HG03354 (cell line): Measurements from ENCODE around the gene CDCP2.
"Not testable (repeated sequence)": the region's sequence is repeated elsewhere in the genome, so short reads cannot be mapped to it uniquely, and the experiment has no call there.

Source experiments
- ATAC-seq: cut with Tn5 transposase; IDR thresholded peaks from one replicate; pipeline ENCODE4 v1.9.1; 2021; ENCODE audit warnings: mild to moderate bottlenecking; ENCODE audit not compliant: unreplicated experiment, poor library complexity, severe bottlenecking

CDCP2 gene

DNA sequence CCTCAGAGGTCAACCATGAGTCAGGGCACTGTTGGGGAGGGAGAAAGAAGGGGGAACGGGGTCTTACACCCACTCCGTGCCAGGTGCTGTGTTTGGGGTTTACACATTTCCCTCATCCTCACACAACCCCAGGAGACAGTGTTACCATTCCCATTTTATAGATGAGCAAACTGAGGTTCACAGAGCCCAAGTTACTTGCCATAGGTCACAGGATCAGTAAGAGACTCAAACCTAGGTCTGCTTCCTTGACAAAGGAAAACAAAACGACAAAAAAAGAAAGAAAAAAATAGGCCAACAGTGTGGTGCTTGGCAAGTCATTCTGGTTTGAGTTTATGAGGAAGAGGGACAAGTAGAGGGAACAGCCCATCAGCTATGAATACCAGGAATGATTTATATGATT, 16.3 kb upstream of the CDCP2 start:
- no peak for ATAC-seq

DNA sequence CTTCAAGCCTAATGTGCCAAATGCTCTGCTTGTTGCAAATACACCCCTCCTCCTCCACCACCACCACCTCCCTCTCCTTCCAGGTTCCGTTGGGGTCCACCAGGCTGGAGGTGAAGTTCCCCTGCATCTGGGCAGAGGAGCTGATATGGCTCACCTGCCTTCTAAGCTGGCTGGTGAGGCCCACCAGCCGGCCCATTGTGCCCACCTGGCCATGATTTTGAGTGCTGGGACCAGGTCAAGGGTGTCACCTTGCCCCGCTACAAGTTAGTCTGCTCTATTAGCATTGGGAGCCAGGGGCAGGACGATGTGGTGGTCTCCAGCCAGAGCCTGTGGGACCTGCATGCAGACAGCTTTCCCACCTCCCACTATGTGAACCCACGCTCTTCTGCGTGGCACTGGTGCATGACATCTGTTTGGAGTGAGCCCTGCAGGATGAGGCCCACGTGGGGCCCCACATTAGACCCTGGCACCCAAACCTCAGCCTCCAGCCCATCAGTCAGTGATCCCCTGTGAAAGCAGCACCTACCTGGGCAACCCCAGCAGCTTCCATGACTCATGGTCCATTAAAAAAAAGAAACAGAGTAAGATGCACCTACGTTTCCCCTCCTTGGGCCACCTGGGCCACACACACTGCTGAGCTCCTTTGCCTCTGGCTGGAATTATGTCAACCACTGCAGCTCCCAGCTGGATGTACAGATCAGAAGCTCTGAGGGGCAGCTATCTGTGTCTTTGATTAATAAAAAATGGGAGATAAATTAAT, 15.6 kb upstream of the CDCP2 start:
- no peak for ATAC-seq

DNA sequence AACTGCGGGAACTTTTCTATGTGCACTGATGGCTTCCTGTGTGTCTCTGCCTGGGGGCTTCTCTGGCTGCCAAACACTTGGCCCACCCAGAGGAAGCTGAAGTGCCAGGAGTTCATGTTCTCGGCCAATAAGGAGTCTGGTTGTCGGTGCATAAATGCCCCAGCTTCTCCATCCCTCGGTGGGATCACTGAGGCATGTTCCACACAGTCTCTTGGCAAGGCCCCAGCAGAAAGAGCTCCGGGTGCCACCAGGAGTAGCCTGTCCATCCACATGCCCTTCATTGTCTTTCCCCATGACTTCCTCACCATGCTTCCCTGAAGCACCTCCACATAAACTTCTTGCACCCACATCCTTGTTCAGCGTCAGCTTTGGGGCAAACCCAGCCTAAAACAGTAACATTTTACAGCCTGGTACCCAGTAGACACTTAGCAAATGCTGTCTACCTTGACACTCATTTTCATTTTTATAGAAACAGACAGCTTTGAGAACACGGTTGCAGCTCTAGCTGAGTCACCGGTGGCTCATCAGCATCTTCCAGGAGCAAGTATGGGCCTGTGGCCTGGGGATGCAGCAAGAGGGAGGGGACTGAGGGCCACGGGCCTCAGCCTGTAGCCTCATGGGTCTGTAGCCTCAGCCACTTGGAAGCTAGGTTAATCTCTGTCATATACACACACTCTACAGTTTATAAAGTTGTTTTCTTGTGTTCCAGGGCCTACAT, 14.8 kb upstream of the CDCP2 start:
- no peak for ATAC-seq

DNA sequence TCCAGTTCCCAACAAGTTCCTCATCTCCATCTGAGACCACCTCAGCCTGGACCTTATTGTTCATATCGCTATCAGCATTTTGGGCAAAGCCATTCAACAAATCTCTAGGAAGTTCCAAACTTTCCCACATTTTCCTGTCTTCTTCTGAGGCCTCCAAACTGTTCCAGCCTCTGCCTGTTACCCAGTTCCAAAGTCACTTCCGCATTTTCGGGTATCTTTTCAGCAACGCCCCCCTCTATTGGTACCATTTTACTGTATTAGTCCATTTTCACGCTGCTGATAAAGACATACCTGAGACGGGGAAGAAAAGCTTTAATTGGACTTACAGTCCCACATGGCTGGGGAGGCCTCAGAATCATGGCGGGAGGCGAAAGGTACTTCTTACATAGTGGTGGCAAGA, 13.6 kb upstream of the CDCP2 start:
- ATAC-seq: not testable (repeated sequence)

DNA sequence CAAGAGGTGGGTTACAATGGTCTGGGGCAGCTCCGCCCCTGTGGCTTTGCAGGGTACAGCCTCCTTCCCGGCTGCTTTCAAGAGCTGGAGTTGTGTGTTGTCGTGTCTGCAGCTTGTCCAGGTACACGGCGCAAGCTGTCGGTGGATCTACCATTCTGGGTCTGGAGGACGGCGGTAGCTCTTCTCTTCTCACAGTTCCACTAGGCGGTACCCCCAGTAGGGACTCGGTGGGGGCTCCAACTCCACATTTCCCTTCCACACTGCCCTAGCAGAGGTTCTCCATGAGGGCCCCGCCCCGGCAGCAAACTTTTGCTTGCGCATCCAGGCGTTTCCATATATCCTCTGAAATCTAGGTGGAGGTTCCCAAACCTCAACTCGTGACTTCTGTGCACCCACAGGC, 12.3 kb upstream of the CDCP2 start:
- no peak for ATAC-seq

DNA sequence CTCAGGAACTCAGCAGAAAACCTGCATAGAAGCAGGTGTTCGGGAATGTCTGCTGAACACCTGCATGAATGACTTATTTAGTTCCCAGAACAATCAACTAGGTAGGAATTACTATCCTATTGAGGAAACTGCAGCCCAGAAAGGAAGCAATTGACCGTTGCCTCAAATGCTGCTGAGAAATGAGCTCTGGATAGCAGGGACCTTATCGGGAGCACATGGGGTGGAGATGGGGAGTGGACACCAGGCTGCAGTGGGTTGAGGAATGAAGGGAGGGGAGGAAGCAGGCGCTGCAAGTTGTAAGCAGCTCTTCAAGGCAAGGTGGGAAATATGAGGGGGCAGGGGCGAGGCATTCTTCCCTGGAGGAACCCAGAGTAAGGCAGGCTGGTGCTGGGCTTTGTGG, 10.8 kb upstream of the CDCP2 start:
- no peak for ATAC-seq

DNA sequence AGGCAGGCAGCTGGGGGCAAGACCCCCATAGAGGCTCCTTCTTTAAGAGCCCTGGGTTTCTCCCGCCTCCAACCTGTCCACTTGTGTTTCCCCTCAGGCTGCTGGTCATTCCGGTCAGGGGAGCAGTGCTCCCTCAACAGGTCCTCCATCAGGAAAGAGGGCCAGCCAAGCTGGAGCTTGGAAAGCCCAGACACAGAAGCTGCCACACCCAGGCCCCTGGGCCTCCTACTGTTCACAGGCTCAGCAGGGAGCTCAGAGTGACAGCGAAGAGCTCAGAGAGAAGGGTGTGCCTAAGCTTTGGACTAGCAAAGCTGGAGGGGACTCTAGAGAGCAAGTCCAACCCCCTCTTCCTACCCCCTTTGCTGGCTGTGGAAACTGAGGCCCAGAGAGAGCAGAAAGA, 10.3 kb upstream of the CDCP2 start:
- no peak for ATAC-seq

DNA sequence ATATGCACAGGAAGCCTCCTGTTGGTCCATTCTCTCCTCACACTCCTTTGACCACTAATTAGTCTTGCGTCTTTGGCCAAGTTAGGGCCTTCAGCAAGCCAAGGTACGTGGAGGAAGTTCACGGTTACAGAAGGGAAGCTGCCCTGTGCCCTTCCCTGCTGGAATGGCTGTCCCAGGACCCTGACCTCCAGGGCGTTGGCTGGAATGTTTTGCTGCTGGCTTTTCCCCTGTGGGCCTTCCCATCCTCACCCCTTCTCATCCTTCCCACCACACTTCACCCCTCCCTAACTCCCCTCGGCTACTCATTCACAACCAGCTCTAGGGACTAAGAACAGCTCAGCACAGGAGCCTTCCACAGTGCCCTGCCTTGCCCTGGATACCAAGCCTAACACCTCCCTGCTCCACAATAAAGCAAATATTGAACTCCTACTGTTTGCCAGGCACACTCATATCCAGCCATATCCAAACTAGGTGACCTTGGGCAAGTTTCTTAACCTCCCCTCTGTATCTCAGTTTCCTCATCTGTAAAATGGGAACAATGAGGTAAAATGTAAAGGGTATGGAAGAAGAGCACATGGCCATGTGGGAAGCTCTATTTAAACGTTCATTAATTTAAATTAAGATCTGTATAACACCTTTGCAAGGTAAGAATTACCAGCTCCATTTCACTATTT, 8.8 kb upstream of the CDCP2 start:
- ATAC-seq: no peak

DNA sequence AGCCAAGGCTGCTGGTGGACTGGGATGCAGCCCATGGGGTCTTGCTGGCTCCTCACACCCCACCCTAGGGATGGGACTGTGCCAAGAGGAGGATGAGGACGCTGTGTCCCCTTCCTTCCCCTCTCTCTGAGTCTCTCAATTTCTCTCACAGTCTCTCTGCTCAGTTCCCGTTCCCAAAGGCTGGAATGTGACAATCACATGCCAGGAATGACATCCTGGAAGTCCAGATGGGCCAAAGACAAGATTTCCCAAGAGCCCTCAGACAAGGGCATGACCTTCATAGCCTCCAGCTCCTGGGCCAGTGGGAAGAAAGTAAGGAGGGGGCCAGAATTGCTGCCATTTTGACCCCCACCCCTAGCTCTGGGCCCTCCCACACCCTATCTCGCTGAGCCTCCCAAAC, 7.6 kb upstream of the CDCP2 start:
- ATAC-seq: no peak

DNA sequence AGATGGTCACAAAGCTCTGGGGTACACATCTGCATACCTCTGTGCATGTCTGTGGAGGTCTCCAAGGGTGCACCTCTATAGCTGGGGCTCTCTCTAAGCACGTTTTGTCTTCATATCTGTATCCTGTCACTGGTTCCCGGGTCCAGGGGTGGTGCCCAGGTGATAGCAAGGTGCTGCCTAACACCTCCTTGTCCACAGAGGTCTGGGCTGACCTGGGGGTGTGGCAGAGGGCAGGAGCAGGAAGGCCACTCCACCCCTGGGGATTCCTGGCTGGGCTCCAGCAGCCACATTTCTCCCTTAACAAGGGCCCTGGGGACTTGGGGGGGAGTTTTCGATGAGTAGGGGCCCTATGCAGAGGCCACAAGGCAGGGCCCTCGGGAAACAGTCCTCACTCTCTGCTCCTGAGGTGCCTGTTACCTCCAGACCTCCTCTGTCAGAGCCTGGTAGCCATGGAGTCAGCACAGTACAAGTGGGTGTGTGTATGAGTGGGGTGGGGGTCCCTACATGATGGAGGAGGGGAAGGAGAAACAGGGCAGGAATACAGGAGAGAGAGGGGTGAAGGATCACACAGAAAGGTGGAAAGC, 7.0 kb upstream of the CDCP2 start:
- ATAC-seq: no peak

DNA sequence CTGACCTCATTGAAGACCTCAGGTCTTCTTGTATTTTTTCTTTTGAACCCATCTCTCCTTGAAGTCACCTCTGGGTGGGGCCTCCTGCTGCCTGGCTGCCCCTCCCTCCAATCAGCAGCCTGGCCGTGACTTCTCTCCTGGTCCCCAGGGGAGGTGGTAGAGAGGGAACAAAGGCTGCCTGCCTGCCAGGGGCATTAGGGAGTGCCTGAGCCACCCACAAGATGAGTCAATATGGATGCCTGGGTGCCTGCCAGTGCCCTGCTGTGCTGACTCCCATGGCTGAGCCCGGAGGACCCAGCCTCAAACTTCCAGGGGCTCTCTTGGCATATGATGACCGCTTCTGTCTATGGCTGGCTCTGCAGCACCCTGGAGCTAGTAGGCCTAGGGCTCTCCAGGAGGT, 5.3 kb upstream of the CDCP2 start:
- no peak for ATAC-seq

DNA sequence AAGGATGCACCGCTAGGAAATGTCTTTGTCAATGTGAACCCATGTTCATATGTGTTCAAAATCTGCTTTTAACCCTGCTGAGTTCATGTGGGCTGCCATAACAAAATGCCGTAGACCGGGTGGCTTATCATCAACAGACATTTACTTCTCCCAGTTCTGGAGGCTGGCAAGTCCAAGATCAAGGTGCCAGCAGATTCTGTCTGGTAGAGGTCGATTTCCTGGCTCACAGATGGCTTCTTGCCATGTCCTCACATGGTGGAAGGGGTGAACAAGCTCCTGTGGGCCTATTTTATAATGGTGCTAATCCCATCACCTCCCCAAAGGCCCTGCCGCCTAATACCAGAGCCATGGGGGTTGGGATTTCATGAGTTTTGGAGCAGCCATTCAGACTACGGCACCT, 4.6 kb upstream of the CDCP2 start:
- ATAC-seq: no peak

DNA sequence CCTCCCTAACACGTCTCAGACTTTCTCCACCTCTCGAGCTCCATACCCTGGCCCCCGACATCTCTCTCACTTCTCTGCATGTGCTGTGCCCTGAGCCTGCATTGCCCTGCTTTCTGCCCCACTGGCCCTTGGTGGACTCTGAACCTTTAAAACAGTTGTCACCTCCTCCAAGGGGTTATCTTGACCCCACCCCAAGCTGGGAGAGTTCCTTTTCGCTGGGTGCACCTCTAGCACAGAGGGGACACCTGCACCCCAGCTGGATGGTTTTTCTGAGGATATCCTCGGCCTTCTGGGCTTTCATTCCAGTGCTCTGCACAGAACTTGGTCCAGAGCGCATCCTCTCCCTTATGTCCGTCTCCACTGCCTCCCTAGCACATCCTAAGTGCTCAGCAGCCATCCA, 4.2 kb upstream of the CDCP2 start:
- ATAC-seq: no peak

DNA sequence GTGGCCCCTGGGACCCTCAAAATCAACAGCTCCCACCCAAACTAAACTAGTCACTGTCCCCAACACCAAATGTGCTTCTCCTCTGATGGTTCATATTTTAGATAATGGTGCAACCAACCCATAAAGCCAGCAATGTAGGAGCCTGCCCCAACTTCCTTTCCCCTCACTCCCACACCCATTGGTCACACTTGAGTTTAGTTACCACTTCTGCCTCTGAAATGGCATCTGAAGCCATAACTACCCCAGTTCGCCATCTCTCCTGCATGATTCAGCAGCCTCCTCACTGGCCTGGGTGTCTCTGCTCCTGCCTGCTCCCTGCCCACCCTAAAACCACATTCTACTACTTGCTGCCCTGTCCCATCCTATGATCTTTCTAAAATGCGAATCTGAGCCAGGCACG, 3.4 kb upstream of the CDCP2 start:
- ATAC-seq: no peak

DNA sequence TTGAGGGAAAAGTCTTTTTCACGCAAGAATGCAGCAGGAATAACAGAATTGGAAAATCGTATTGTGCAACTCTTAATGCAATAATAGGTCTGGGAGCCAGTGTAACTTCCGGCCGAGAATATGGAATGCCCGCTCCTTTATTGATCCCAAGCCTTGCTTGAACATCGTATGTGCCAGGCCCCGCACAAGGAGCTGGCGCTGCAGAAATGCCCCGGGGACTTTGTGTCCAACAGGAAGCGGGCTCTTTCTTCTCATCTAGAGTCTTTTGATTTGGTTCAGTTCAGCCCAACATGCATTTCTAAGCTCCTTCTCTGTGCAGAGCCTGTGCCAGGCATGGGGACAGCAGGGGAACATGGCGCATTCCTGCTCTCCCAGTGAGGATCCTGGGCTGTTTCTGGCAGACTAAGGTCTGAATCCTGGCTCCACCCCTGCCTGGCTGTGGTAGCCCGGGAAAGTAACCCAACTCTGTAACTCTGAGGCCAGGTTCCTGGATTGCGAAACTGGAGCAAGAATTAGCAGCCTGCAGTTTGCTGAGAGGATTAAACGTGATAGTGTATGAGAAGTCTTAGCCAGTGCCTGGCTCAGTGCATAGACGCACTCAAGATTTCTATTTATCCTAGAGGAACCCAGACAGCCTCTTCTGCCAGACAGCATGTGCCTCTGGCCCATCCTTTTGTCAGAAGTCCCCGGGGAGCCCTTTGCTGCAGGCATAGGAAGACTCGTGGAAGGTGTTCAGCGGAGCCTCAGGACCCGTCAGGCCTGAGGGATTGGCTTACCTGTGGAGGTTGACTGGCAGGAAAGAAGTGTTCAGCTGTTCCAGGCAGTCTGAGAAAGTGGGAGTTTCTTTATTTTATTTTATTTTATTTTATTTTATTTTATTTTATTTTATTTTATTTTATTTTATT, 987 bp upstream of the CDCP2 start:
- no peak for ATAC-seq

DNA sequence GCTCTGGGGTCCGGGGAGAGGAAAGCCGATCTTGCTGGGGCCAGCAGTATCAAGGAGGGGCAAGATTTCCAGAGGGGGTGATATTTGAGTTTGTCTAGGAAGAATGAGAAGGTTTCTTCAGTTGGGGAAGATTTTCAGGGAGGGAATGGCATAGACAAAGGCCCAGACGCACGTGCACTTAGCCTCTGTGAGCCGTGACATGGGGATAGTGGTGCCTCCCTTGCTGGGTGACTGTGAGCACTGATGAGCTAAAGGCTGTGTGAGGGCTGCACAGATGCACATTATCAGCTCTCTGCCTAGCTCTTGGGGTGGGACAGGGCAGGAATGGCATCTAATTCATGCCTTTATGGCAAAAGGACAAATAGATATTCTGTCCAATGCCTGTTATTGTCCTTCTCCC, 1.8 kb downstream of the CDCP2 start:
- ATAC-seq: no peak

DNA sequence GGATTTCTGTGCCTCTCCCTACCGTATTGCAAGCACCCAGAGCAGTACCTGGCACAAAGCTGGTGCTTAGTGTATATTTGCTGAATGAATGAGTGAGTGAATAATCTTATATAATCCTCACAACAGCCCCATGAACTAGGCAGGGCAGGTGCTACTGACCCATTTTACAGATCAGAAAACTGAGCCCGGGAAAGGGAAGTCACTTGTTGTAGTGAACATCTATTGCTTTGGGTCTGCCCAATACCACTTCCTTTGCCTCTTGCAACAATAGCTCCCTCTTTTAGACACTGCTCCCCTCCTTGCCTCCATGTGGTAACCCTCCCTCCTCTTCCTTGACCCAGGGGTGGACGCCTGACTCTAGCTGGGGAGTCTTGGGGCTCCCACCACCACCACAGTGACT, 3.1 kb downstream of the CDCP2 start:
- ATAC-seq: no peak

DNA sequence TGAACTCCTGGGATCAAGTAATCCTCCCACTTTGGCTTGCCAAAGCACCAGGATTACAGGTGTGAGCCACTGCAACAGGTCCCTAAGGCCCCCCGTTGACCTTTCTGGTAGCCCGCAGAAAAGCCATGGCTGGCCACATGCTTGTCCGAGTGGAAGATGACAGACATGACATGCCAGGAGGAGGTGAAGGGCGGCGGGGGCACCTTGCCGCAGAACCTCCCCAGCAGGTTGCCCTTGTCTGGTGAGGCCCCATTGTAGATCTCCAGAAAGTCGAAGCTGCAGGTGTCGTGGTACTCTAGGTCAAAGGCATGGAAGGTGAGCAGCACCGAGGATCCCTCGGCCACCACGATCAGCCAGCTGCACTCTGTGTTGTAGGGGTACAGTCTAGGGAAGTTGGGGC, 8.4 kb downstream of the CDCP2 start:
- ATAC-seq: no peak

DNA sequence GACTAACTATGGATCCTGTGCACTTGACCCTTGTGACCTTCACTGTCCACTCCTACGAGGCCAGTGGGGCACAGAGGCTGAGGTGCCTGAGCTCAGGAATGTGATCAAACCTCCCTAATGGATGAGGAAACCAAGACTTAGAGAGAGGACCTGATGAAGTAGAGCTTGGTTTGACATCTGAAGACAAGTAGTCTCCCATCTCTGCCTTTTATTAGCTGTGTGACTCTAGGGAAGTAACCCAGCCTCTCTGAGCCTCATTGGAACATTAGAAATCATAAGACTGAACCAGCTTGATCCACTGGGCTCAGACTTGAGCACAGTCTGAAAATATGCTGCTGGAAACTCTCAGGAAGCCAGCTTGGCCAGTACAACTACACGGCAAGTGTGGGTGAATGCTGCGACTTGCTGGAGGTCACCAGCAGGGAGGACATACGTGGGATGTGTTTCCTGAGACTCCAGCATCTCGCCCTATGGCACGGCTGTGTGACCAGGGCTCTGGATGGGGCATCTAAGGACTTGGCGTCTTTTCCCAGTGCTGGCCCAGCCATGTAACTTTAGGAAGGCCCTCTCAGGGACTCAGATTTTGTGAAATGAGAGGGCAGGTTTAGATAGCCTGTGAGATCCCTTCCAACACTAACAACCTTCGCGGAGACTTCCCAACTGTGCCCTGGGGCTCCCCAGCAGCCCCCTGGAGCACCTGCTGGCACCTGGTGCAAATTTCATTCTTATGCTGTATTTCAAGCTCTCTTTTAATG, 10.5 kb downstream of the CDCP2 start:
- ATAC-seq: no peak
